GM21526 (cell line): ENCODE results near the gene R3HDM4.

ENCODE experiments used
- ATAC-seq: cut with Tn5 transposase; IDR thresholded peaks from one replicate; pipeline ENCODE4 v1.9.1; 2021; ENCODE audit warnings: moderate library complexity; ENCODE audit not compliant: unreplicated experiment, low FRiP score

The R3HDM4 gene

GRCh38 chr19:947707-948539 lies 34.9 kb upstream of the R3HDM4 start:
- peak; percentile 53 for ATAC-seq

- ATAC-seq: peak; percentile 3
These were observed 34.2 kb upstream of the R3HDM4 start for GRCh38 chr19:947090-947706.

- ATAC-seq: no peak
These were observed 32.6 kb upstream of the R3HDM4 start for GRCh38 chr19:945401-946252.

- ATAC-seq: no peak
These were observed 31.7 kb upstream of the R3HDM4 start for GRCh38 chr19:944663-945241.

GRCh38 chr19:944171-944567 lies 31.1 kb upstream of the R3HDM4 start:
- ATAC-seq: no peak

- ATAC-seq: no peak
These were observed 30.6 kb upstream of the R3HDM4 start for GRCh38 chr19:943551-944170.

GRCh38 chr19:942133-942645 lies 29.2 kb upstream of the R3HDM4 start:
- no peak for ATAC-seq

- no peak for ATAC-seq
These were observed 28.5 kb upstream of the R3HDM4 start for GRCh38 chr19:941292-942132.

GRCh38 chr19:940591-941291 lies 27.7 kb upstream of the R3HDM4 start:
- no peak for ATAC-seq

GRCh38 chr19:939922-940321 lies 26.9 kb upstream of the R3HDM4 start:
- ATAC-seq: no peak

GRCh38 chr19:939439-939838 lies 26.4 kb upstream of the R3HDM4 start:
- ATAC-seq: no peak

- ATAC-seq: no peak
These were observed 25.4 kb upstream of the R3HDM4 start for GRCh38 chr19:938233-938923.

GRCh38 chr19:937259-937694 lies 24.3 kb upstream of the R3HDM4 start:
- ATAC-seq: no peak

- no peak for ATAC-seq
These were observed 23.1 kb upstream of the R3HDM4 start for GRCh38 chr19:936175-936546.

GRCh38 chr19:934865-935479 lies 22.0 kb upstream of the R3HDM4 start:
- ATAC-seq: no peak

- no peak for ATAC-seq
These were observed 21.3 kb upstream of the R3HDM4 start for GRCh38 chr19:934197-934840.

GRCh38 chr19:933553-933882 lies 20.5 kb upstream of the R3HDM4 start:
- no peak for ATAC-seq
